Skin epidermis (tissue), 12 donors: Measurements from ENCODE around the gene TRIM17.

Experiments
- H3K27ac ChIP-seq, 21 experiments: fragments of 200-600 bp; sonication (generic) in 11 of 21; one replicate each; pipeline ENCODE4 v1.5.0; 2020; ENCODE audit warnings: mild to moderate bottlenecking in 3 of 21, inconsistent platforms in 2 of 21, moderate library complexity in 2 of 21
- H3K4me3 ChIP-seq, 7 experiments: fragments of 200-600 bp; sonication (generic) in 2 of 7; one replicate each; pipeline ENCODE4 v1.5.0; 2020; ENCODE audit warnings: inconsistent platforms in 2 of 7, mild to moderate bottlenecking in 2 of 7, moderate library complexity in 1 of 7

Gene TRIM17

GRCh38 chr1:228416217-228416933 lies at the start of gene TRIM17:
Gene TRIM17 (minus strand): TSS chr1:228416861. CDS start chr1:228415072, 1,789 bp downstream.
- H3K27ac ChIP-seq = peak within 1 kb of the TSS in 13 of 21 experiments; percentile 5 to 78 (median 46)
- H3K4me3 ChIP-seq = peak within 1 kb of the TSS; percentile 12 to 48 (median 39)

GRCh38 chr1:228465571-228466146 lies 49.0 kb upstream of the TRIM17 start:
- Histone ChIP-seq H3K4me3 (no peak overlapping the region), H3K27ac (peak overlapping the region in 4 of 21 experiments; percentile 4 to 71 (median 14))

GRCh38 chr1:228465141-228465540 lies 48.5 kb upstream of the TRIM17 start:
- Histone ChIP-seq H3K27ac (peak overlapping the region in 1 of 21 experiments; percentile 71), H3K4me3 (no peak overlapping the region)

- Histone ChIP-seq H3K4me3 (peak overlapping the region; percentile 7 to 25 (median 12)), H3K27ac (peak overlapping the region in 2 of 21 experiments; percentile 1 to 71)
Observed at GRCh38 chr1:228464487-228464983, 47.9 kb upstream of the TRIM17 start.

GRCh38 chr1:228463559-228464455 lies 47.1 kb upstream of the TRIM17 start:
- Histone ChIP-seq H3K27ac (peak overlapping the region in 4 of 21 experiments; percentile 1 to 55 (median 18)), H3K4me3 (peak overlapping the region; percentile 12 to 25 (median 14))

- Histone ChIP-seq H3K27ac (peak overlapping the region in 3 of 21 experiments; percentile 9 to 55 (median 28)), H3K4me3 (no peak overlapping the region)
Observed at GRCh38 chr1:228463009-228463558, 46.4 kb upstream of the TRIM17 start.

- Histone ChIP-seq H3K4me3 (no peak overlapping the region), H3K27ac (peak overlapping the region in 1 of 21 experiments; percentile 9)
Observed at GRCh38 chr1:228462560-228462959, 45.9 kb upstream of the TRIM17 start.

- Histone ChIP-seq H3K27ac (no peak overlapping the region), H3K4me3 (no peak overlapping the region)
Observed at GRCh38 chr1:228460821-228461220, 44.2 kb upstream of the TRIM17 start.

GRCh38 chr1:228459091-228459993 lies 42.7 kb upstream of the TRIM17 start:
- Histone ChIP-seq H3K4me3 (peak overlapping the region; percentile 26 to 70 (median 52)), H3K27ac (peak overlapping the region in 16 of 21 experiments; percentile 22 to 85 (median 76))

GRCh38 chr1:228457396-228458176 lies 40.9 kb upstream of the TRIM17 start:
- Histone ChIP-seq H3K4me3 (peak overlapping the region; percentile 26 to 70 (median 52)), H3K27ac (peak overlapping the region in 20 of 21 experiments; percentile 20 to 85 (median 77))

GRCh38 chr1:228457017-228457395 lies 40.3 kb upstream of the TRIM17 start:
- peak overlapping the region in 20 of 21 experiments; percentile 20 to 85 (median 72) for H3K27ac ChIP-seq
- H3K4me3 ChIP-seq = peak overlapping the region; percentile 26 to 70 (median 52)

- peak overlapping the region in 7 of 21 experiments; percentile 64 to 85 (median 81) for H3K27ac ChIP-seq
- H3K4me3 ChIP-seq = peak overlapping the region in 5 of 7 experiments; percentile 26 to 70 (median 52)
Observed at GRCh38 chr1:228456252-228457016, 39.8 kb upstream of the TRIM17 start.

- Histone ChIP-seq H3K27ac (no peak overlapping the region), H3K4me3 (no peak overlapping the region)
Observed at GRCh38 chr1:228455715-228456114, 39.1 kb upstream of the TRIM17 start.

- Histone ChIP-seq H3K4me3 (no peak overlapping the region), H3K27ac (no peak overlapping the region)
Observed at GRCh38 chr1:228454238-228454637, 37.6 kb upstream of the TRIM17 start.

- no peak overlapping the region for H3K4me3 ChIP-seq
- no peak overlapping the region for H3K27ac ChIP-seq
Observed at GRCh38 chr1:228453614-228454013, 37.0 kb upstream of the TRIM17 start.

GRCh38 chr1:228453022-228453560 lies 36.4 kb upstream of the TRIM17 start:
- Histone ChIP-seq H3K4me3 (no peak overlapping the region), H3K27ac (no peak overlapping the region)
